WI38 (cell line): ENCODE data around the gene LRP1B.

ENCODE experiments used
- H3K4me3 ChIP-seq: 2 replicates; pipeline ENCODE4 v1.5.1; 2011; ENCODE audit warnings: low read depth, mild to moderate bottlenecking, control low read depth, low read length
- TF ChIP-seq, protein P1 (sequence below): IDR thresholded peaks from 2 replicates; pipeline ENCODE4 v1.5.1; 2012; ENCODE audit warnings: low read depth, mild to moderate bottlenecking, control low read depth, low read length

Gene LRP1B

DNA sequence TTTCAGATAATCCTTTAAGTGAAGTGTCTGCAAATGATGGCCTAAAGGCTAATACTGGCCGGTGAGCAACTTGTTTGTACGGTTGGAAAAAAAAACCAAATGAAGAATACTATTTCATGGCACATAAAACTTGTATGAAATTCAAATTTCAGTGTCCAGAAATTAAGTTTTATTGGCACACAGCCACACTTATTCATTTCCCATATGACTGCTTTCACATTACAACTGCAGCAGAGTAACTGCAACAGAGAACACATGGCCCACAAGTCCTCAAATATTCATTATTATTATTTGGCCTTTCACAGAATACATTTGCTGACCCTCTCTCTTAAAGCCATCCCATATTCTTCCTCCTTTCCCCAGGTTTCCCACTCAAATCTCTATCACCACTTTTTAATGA, 1268.6 kb downstream of the LRP1B start:
- H3K4me3 ChIP-seq: no peak overlapping the region
- TF ChIP-seq, protein P1, sequence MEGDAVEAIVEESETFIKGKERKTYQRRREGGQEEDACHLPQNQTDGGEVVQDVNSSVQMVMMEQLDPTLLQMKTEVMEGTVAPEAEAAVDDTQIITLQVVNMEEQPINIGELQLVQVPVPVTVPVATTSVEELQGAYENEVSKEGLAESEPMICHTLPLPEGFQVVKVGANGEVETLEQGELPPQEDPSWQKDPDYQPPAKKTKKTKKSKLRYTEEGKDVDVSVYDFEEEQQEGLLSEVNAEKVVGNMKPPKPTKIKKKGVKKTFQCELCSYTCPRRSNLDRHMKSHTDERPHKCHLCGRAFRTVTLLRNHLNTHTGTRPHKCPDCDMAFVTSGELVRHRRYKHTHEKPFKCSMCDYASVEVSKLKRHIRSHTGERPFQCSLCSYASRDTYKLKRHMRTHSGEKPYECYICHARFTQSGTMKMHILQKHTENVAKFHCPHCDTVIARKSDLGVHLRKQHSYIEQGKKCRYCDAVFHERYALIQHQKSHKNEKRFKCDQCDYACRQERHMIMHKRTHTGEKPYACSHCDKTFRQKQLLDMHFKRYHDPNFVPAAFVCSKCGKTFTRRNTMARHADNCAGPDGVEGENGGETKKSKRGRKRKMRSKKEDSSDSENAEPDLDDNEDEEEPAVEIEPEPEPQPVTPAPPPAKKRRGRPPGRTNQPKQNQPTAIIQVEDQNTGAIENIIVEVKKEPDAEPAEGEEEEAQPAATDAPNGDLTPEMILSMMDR: no peak

DNA sequence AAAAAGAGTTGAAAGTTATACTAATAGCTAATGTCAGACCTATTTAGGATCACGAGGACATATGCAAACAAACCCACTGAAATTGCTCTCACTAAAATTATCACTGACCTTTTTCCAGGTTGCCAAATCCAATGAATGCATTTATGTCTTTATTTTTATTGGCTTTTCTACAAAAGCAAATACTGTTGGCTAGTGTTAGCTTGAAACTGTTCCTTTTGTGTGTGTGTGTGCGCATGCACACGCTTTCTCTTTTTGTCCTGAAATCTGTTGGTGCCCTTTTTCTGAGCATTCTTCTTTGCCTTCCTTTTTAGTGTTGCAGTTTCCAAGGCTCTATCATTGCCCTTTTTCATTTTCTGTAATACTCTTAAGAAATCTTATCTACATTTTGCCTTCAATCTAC, 1269.2 kb downstream of the LRP1B start:
- TF ChIP-seq, protein P1: no peak

DNA sequence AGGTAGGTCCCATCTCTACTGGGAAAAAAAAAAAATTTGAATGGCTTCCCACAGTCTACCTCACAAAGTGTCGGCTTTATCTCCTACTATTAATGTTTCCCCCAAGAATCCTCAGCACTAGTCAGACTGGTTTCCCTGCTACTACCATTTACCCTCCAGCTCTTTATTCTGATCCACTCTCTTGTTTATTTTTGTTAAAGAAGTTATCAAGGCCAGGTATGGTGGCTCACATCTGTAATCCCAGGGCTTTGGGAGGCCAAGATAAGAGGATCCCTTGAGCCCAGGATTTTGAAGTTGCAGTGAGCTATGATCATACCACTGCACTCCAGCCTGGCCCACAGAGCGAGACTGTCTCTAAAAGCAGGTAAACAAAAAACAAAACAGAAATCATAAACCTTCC, 1275.3 kb downstream of the LRP1B start:
- no peak overlapping the region for H3K4me3 ChIP-seq

More for the DNA sequence above, 1269.2 kb downstream of the LRP1B start:
- no peak overlapping the region for H3K4me3 ChIP-seq

DNA sequence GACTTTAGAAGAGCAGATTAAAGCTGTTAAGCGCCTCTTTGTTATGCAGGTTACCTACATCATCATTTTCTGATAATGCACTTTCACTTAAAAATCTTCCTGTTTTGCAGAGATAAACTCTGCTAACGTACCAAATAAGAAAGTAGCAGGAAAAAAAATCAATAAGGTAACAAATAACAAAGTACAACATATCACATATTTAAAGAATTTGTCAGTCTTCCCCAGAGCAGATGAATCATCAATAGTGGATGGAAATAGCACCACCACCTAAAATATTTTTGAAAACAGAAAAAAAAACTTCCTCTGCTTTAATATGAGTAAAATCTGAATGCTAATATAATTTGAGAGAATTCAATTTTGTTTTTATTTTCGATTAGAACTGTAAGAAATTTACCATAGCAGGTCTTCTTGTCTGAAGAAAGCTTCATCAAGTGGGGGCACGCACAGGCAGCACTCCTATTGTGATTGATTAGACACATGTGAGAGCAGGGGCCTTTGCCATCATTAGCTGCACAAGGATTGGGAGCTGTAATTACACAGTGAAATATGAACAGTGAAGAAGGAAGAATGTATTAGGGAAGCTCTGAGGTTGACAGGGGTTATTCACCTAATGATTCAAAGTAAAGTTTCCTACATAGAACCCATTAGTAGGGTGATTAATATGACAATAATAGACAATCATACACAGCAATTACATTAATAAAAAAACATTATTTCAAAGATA, 1279.4 kb downstream of the LRP1B start:
- no peak overlapping the region for H3K4me3 ChIP-seq

More for the DNA sequence above, 1275.3 kb downstream of the LRP1B start:
- TF ChIP-seq, protein P1: no peak

DNA sequence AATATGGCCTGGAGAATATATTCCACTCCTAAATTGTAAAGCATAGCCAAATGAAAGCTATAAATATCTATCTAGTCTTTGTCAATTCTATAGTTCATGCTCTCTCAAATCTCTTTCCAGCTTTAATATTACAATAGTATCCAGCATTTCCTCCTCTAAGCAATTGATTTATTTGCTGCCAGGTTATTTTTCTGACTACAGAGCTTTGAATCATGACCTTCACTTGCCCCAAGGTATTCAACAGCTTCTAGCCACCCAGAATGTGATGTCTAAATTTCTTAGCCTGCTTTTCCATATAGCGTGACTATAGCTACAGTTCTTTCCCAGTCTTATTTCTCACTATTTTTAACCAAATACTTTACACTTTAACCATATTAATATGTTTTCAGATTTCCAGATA, 1287.6 kb downstream of the LRP1B start:
- TF ChIP-seq, protein P1: no peak

More for the DNA sequence above, 1279.4 kb downstream of the LRP1B start:
- TF ChIP-seq, protein P1: no peak

DNA sequence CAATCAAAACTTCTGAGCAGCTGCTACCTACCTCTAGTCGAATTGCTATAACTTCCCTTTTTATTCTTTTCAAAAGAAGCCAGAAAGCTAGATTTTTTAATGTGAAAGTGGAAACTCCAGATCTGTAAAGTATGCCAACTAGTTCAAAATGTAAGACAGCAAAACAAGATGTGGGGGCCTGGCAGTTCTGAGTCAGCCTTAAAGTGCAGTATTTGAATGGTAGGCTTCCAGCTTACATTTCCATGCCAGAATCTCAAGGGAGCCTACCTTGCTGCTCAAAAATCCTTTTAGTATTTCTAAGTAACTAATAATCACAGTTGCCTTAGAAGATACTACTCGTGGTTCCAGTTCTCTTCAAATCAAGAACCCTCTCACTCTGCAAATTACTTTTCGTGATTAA, 1288.7 kb downstream of the LRP1B start:
- H3K4me3 ChIP-seq: no peak overlapping the region
- TF ChIP-seq, protein P1: no peak

More for the DNA sequence above, 1287.6 kb downstream of the LRP1B start:
- no peak overlapping the region for H3K4me3 ChIP-seq

DNA sequence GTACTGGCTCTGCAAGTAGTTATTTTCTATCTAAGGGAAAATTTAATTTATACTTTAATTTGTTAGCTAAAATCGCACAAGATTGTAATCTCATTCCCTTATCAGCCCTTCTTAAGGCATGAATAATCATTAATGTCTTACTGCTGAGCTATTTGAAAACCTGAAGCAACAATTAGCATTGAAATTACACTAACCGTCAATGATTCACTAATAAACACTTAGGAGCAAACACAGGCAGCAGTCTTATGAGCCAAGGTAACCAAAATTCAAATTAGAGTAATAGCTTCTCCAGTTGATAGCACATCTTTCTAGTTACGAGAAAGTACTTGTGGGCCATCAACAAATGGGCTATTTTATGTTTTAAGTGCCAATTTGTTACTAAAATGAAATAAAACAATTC, 1289.7 kb downstream of the LRP1B start:
- H3K4me3 ChIP-seq: no peak overlapping the region
- TF ChIP-seq, protein P1: no peak
